ENCODE data around the gene ARL10. TPM values are rescaled to one million over a fixed set of nuclear protein-coding genes. Genes with fewer than 3 reads are reported as not detected.

The ARL10 gene
- total RNA-seq, 1 donor from 2014 or later = 14.3 TPM

- Histone ChIP-seq H3K9ac (ENCODE audit: low read length) (no peak overlapping the region), H3K27me3 (ENCODE audit: insufficient read depth, low read length) (no peaks in the 10 kb centered on the region), H3K4me1 (ENCODE audit: insufficient read depth, low read length) (peaks cover 11% of the 10 kb centered on the region), H3K27ac (ENCODE audit: low read depth, low read length) (no peak overlapping the region), H4K20me1 (ENCODE audit: insufficient read depth, low read length) (peaks cover 54% of the 10 kb centered on the region), H3K4me3 (ENCODE audit: insufficient read depth, low read depth, low read length) (no peak overlapping the region), H3K36me3 (ENCODE audit: insufficient read depth, low read length) (no peaks in the 10 kb centered on the region), H2AFZ (ENCODE audit: low read depth, low read length) (no peak overlapping the region), H3K9me3 (ENCODE audit: insufficient read depth, low read depth, low read length) (no peaks in the 10 kb centered on the region), H3K79me2 (ENCODE audit: insufficient read depth, low read length) (peaks cover 28% of the 10 kb centered on the region), H3K4me2 (ENCODE audit: low read length) (no peak overlapping the region)
- Mint-ChIP-seq H3K4me3 (ENCODE audit: unreplicated experiment) (no peak overlapping the region), H3K9me3 (ENCODE audit: unreplicated experiment) (no peaks in the 10 kb centered on the region), H3K36me3 (ENCODE audit: low read depth, unreplicated experiment) (peaks cover 9% of the 10 kb centered on the region), H3K27me3 (ENCODE audit: low read depth, unreplicated experiment) (no peaks in the 10 kb centered on the region), H3K27ac (ENCODE audit: unreplicated experiment) (peak overlapping the region; percentile 29), H3K4me1 (ENCODE audit: low read depth, unreplicated experiment) (peaks cover 25% of the 10 kb centered on the region)
- DNase-seq (ENCODE audit: low read depth) (no peak), FAIRE-seq (no peak)
- TF ChIP-seq EZH2 (IDR thresholded peaks at IDR 0.05; ENCODE audit: insufficient read depth, low read length) = no peak
- no peak for TF ChIP-seq CTCF (IDR thresholded peaks at IDR 0.05; ENCODE audit: insufficient read depth, low read depth, low read length)
Observed at GRCh38 chr5:176412517-176413254, 47.4 kb downstream of the ARL10 start.

DNA sequence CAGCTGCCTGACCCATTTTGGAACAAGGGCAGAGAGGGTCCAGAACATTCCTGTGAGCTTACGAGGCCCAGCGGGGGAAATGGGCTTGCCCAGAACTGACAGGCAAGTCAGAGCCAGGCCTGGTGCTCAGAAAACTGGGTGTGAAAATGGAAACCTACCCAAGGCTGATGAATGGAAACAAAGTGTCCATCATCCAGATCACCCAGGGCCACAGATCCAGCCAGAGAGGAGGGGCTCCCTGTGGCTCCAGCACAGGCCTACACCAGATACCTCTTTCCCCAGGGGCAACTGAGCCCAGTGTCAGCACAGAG, 47.9 kb downstream of the ARL10 start:
- Histone ChIP-seq H3K9ac (ENCODE audit: low read length) (no peak overlapping the region), H3K4me2 (ENCODE audit: low read length) (no peak overlapping the region), H3K4me1 (ENCODE audit: insufficient read depth, low read length) (peaks cover 11% of the 10 kb centered on the region), H3K9me3 (ENCODE audit: insufficient read depth, low read depth, low read length) (no peaks in the 10 kb centered on the region), H3K27me3 (ENCODE audit: insufficient read depth, low read length) (no peaks in the 10 kb centered on the region), H3K27ac (ENCODE audit: low read depth, low read length) (no peak overlapping the region), H3K36me3 (ENCODE audit: insufficient read depth, low read length) (no peaks in the 10 kb centered on the region), H3K79me2 (ENCODE audit: insufficient read depth, low read length) (peaks cover 28% of the 10 kb centered on the region), H2AFZ (ENCODE audit: low read depth, low read length) (no peak overlapping the region), H3K4me3 (ENCODE audit: insufficient read depth, low read depth, low read length) (no peak overlapping the region), H4K20me1 (ENCODE audit: insufficient read depth, low read length) (peaks cover 54% of the 10 kb centered on the region)
- no peak for FAIRE-seq
- no peak overlapping the region for H3K27ac Mint-ChIP-seq (ENCODE audit: unreplicated experiment)
- DNase-seq (ENCODE audit: low read depth) = no peak
- peaks cover 6% of the 10 kb centered on the region for H3K36me3 Mint-ChIP-seq (ENCODE audit: low read depth, unreplicated experiment)
- TF ChIP-seq CTCF (IDR thresholded peaks at IDR 0.05; ENCODE audit: insufficient read depth, low read depth, low read length) (no peak), EZH2 (IDR thresholded peaks at IDR 0.05; ENCODE audit: insufficient read depth, low read length) (no peak)
- peaks cover 28% of the 10 kb centered on the region for H3K4me1 Mint-ChIP-seq (ENCODE audit: low read depth, unreplicated experiment)
- no peaks in the 10 kb centered on the region for H3K9me3 Mint-ChIP-seq (ENCODE audit: unreplicated experiment)
- no peak overlapping the region for H3K4me3 Mint-ChIP-seq (ENCODE audit: unreplicated experiment)
- no peaks in the 10 kb centered on the region for H3K27me3 Mint-ChIP-seq (ENCODE audit: low read depth, unreplicated experiment)

DNA sequence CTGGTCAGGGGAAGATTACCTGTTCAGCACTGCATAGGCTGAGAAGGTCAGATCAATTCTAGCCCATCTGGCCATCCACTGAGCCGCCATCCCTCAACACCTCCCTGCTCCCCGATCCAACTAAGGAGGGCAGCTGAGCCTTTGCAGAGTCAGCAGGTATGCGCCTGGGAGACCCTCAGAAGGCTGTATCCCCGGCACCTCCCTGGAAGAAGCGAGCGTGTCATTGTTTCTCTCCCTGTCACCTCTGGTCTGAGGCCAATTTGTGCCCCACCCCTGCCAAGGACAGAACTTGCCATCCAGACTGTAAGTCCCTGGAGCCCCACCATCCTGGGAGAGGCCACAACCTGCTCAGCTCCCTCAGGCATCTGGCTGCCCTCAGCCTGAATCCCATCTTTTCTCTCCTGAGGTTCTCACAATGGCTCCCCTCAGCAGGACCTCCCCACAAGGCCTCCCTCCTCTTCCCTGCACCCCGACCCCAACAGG, 48.5 kb downstream of the ARL10 start:
- Histone ChIP-seq H3K27me3 (ENCODE audit: insufficient read depth, low read length) (peaks cover under 1% of the 10 kb centered on the region), H3K27ac (ENCODE audit: low read depth, low read length) (no peak overlapping the region), H3K79me2 (ENCODE audit: insufficient read depth, low read length) (peaks cover 28% of the 10 kb centered on the region), H3K9ac (ENCODE audit: low read length) (no peak overlapping the region), H3K4me1 (ENCODE audit: insufficient read depth, low read length) (peaks cover 11% of the 10 kb centered on the region), H3K4me3 (ENCODE audit: insufficient read depth, low read depth, low read length) (no peak overlapping the region), H2AFZ (ENCODE audit: low read depth, low read length) (no peak overlapping the region), H4K20me1 (ENCODE audit: insufficient read depth, low read length) (peaks cover 54% of the 10 kb centered on the region), H3K36me3 (ENCODE audit: insufficient read depth, low read length) (no peaks in the 10 kb centered on the region), H3K4me2 (ENCODE audit: low read length) (no peak overlapping the region), H3K9me3 (ENCODE audit: insufficient read depth, low read depth, low read length) (no peaks in the 10 kb centered on the region)
- Mint-ChIP-seq H3K4me3 (ENCODE audit: unreplicated experiment) (no peak overlapping the region), H3K36me3 (ENCODE audit: low read depth, unreplicated experiment) (peaks cover 6% of the 10 kb centered on the region), H3K9me3 (ENCODE audit: unreplicated experiment) (no peaks in the 10 kb centered on the region), H3K27ac (ENCODE audit: unreplicated experiment) (no peak overlapping the region), H3K4me1 (ENCODE audit: low read depth, unreplicated experiment) (peaks cover 29% of the 10 kb centered on the region), H3K27me3 (ENCODE audit: low read depth, unreplicated experiment) (no peaks in the 10 kb centered on the region)
- TF ChIP-seq EZH2 (IDR thresholded peaks at IDR 0.05; ENCODE audit: insufficient read depth, low read length) = no peak
- TF ChIP-seq CTCF (IDR thresholded peaks at IDR 0.05; ENCODE audit: insufficient read depth, low read depth, low read length) = no peak
- DNase-seq (ENCODE audit: low read depth) = no peak
- FAIRE-seq = no peak

Data from astrocyte (in vitro differentiated cells and primary cell).